ENCODE data around the gene GLRX. TPM values are rescaled to one million over a fixed set of nuclear protein-coding genes. Genes with fewer than 3 reads are reported as not detected.

The GLRX gene
- total and polyA plus RNA-seq, 10 of the 15 experiments (the other 5 are each of a cell fraction or from before 2014, with no cell fraction given): 63.0 to 366 (median 186) TPM

GRCh38 chr5:95839658-95840057 is 17.1 kb upstream of the GLRX start:
- no peaks in the 10 kb centered on the region for H3K36me3 ChIP-seq (ENCODE audit: control insufficient read depth in 2 of 2, insufficient read depth in 2 of 2, low read length in 1 of 2)
- in situ Hi-C loops (cut with MboI): no loop called here
- ChIA-PET POLR2A (interaction anchor here (0.6 to 1.5 kb wide), 4 partner anchors 16 to 49 kb away, joined by 3 to 6 read pairs (median 3); no protein-coding TSS in a partner anchor), SMC1A (ENCODE audit: uncharacterized antibody, unreplicated experiment) (interaction anchor here (1.1 to 21.9 kb wide), 6 partner anchors 21 to 175 kb away, joined by 3 to 622 read pairs (median 75); partner anchors contain the start of genes GLRX and RHOBTB3), RAD21 (ENCODE audit: unreplicated experiment) (interaction anchor here (2.1 to 11.7 kb wide), 4 partner anchors 19 to 59 kb away, joined by 11 to 209 read pairs (median 102); partner anchors contain the start of gene GLRX), CTCF (interaction anchor here (0.6 to 17.6 kb wide), 12 partner anchors 8 to 194 kb away, joined by 3 to 653 read pairs (median 6); partner anchors contain the start of genes GLRX and RFESD)
- ATAC-seq (no peak), DNase-seq (ENCODE audit: low read depth, low spot score) (no peak), FAIRE-seq (no peak)
- WGBS (ENCODE audit: insufficient coverage, insufficient replicate concordance, low lambda C conversion rate, missing lambda C conversion rate): 65% methylated on average over 2 of the region's 2 CpGs
- no peak overlapping the region for H3K4me3 ChIP-seq
- no peaks in the 10 kb centered on the region for H3K9me3 ChIP-seq (replicated peaks; ENCODE audit: control insufficient read depth, insufficient read depth, low read length)
- H3K27ac ChIP-seq (ENCODE audit: control insufficient read depth, insufficient read depth): no peak overlapping the region
- BruUV-seq (replicated peaks): no TSS peak
- H3K27me3 ChIP-seq (replicated peaks in 1 of 2; ENCODE audit: control insufficient read depth in 2 of 2, insufficient read depth in 2 of 2, low read length in 1 of 2): no peaks in the 10 kb centered on the region
- intact Hi-C loops (cut with micrococcal nuclease; ENCODE audit: unreplicated experiment): loop anchor here (5.0 to 10.0 kb wide), 2 partner anchors 107 to 285 kb away; partner anchors contain the start of genes ARSK, RHOBTB3 and SKIC3
- H2AFZ ChIP-seq (ENCODE audit: control insufficient read depth, low read depth, low read length): no peak overlapping the region; the same call in 1 of the 2 replicates
- H3K79me2 ChIP-seq (ENCODE audit: control insufficient read depth, insufficient read depth, low read length): peaks cover 4% of the 10 kb centered on the region
- no peak overlapping the region for H3K4me2 ChIP-seq (ENCODE audit: control insufficient read depth, insufficient read depth)
- no peak for TF ChIP-seq MAX (IDR thresholded peaks at IDR 0.05; ENCODE audit: low read depth, low read length)
- no peak for TF ChIP-seq BRCA1 (IDR thresholded peaks at IDR 0.05; ENCODE audit: low read depth, low read length)
- no peak for TF ChIP-seq SMAD1 (IDR thresholded peaks at IDR 0.05; ENCODE audit: low read depth, partially characterized antibody)
- no peak for TF ChIP-seq IRF4 (IDR thresholded peaks at IDR 0.05; ENCODE audit: low read depth, low read length)
- no peak for TF ChIP-seq YBX1 (IDR thresholded peaks at IDR 0.05)
- TF ChIP-seq MLLT1 (IDR thresholded peaks at IDR 0.05): no peak
- TF ChIP-seq JUND (IDR thresholded peaks at IDR 0.05; ENCODE audit: low read depth, low read length): no peak
- no peak for TF ChIP-seq NBN (IDR thresholded peaks at IDR 0.05)
- no peak for TF ChIP-seq GABPA (IDR thresholded peaks at IDR 0.05; ENCODE audit: low read depth)
- no peak for TF ChIP-seq ZNF274 (IDR thresholded peaks at IDR 0.05; ENCODE audit: insufficient read depth, insufficient read length)
- TF ChIP-seq IKZF1 (conservative IDR thresholded peaks at IDR 0.05): no peak
- TF ChIP-seq ZBED1 (IDR thresholded peaks at IDR 0.05; ENCODE audit: borderline replicate concordance): no peak
- TF ChIP-seq E4F1 (IDR thresholded peaks at IDR 0.05; ENCODE audit: borderline replicate concordance, partially characterized antibody): no peak
- TF ChIP-seq ZNF384 (IDR thresholded peaks at IDR 0.05; ENCODE audit: borderline replicate concordance, low read depth, low read length): no peak
- TF ChIP-seq MYC (IDR thresholded peaks at IDR 0.05; ENCODE audit: insufficient read depth, insufficient read length, insufficient replicate concordance, low read length, severe bottlenecking): no peak
- TF ChIP-seq MTA3 (IDR thresholded peaks at IDR 0.05; ENCODE audit: borderline replicate concordance, low read length): no peak
- no peak for TF ChIP-seq POU2F2 (IDR thresholded peaks at IDR 0.05; ENCODE audit: borderline replicate concordance, low read depth, low read length)
- TF ChIP-seq HDAC6 (IDR thresholded peaks at IDR 0.05; ENCODE audit: unreplicated experiment): no peak
- H3K4me1 ChIP-seq (ENCODE audit: control insufficient read depth, insufficient read depth, low read length): peaks cover 30% of the 10 kb centered on the region
- H4K20me1 ChIP-seq (ENCODE audit: control insufficient read depth, insufficient read depth): no peaks in the 10 kb centered on the region
- H3K9ac ChIP-seq (ENCODE audit: control insufficient read depth, insufficient read depth, low read length): no peak overlapping the region
